Inferior parietal cortex (tissue), 1 donor: Measurements from ENCODE around the gene MYH2.

Source experiments
- DNase-seq: peaks from one replicate; pipeline ENCODE4 v3.0.0-alpha.2; 2016; ENCODE audit errors: extremely low spot score

Gene MYH2

GRCh38 chr17:10516638-10517037, 32.8 kb downstream of the MYH2 start:
- no peak for DNase-seq

- DNase-seq: no peak
These were observed 33.4 kb downstream of the MYH2 start for GRCh38 chr17:10516065-10516464.

- DNase-seq: no peak
These were observed 36.0 kb downstream of the MYH2 start for GRCh38 chr17:10513299-10514067.

GRCh38 chr17:10512856-10513255, 36.6 kb downstream of the MYH2 start:
- no peak for DNase-seq

- DNase-seq: no peak
These were observed 49.5 kb downstream of the MYH2 start for GRCh38 chr17:10499950-10500349.

- no peak for DNase-seq
These were observed 57.5 kb downstream of the MYH2 start for GRCh38 chr17:10492004-10492403.

- no peak for DNase-seq
These were observed 67.2 kb downstream of the MYH2 start for GRCh38 chr17:10482252-10482651.

- DNase-seq: no peak
These were observed 71.8 kb downstream of the MYH2 start for GRCh38 chr17:10477701-10478100.

GRCh38 chr17:10474536-10474935, 74.9 kb downstream of the MYH2 start:
- no peak for DNase-seq

- DNase-seq: no peak
These were observed 77.6 kb downstream of the MYH2 start for GRCh38 chr17:10471858-10472257.
